H1 (cell line): ENCODE measurements around the gene NRAS. TPM values are rescaled to one million over a fixed set of nuclear protein-coding genes. Genes with fewer than 3 reads are reported as not detected.

Source experiments
- CTCF ChIA-PET: fragments of 300-600 bp; sonication (Branson Sonifier 250); formaldehyde crosslinking; loops from one replicate; lab custom pipeline; 2021; ENCODE audit not compliant: partially characterized antibody; lab: Charles Lee
- POLR2A ChIA-PET: fragments of 300-600 bp; sonication (Branson Sonifier 250); formaldehyde crosslinking; loops from one replicate; lab custom pipeline; 2021; ENCODE audit warnings: inconsistent platforms; ENCODE audit not compliant: partially characterized antibody; lab: Charles Lee
- DNase-seq, 2 experiments: peaks; one replicate each; pipeline versions ENCODE4 v3.0.0 to v3.0.0-alpha.2; 2010 to 2022; ENCODE audit warnings: low spot score in 2 of 2, low read depth in 1 of 2, mixed read lengths in 1 of 2
- FAIRE-seq: peaks from 2 replicates; lab custom pipeline; 2011; peaks lifted over from hg19 to GRCh38; lab: Jason Lieb, UNC
- H2AFZ ChIP-seq: 2 replicates; pipeline ENCODE4 v1.8.1; 2012; ENCODE audit warnings: low read length, inconsistent platforms
- H2AK5ac ChIP-seq: 2 replicates; pipeline ENCODE4 v1.6.1; 2013; ENCODE audit warnings: low read depth, low read length
- H2BK120ac ChIP-seq: replicated peaks from 2 replicates; pipeline ENCODE3; 2013; ENCODE audit warnings: low read depth, low read length, inconsistent platforms
- H2BK12ac ChIP-seq: 2 replicates; pipeline ENCODE4 v1.6.1; 2013; ENCODE audit warnings: low read depth, low read length
- H2BK15ac ChIP-seq: 2 replicates; pipeline ENCODE4 v1.6.1; 2013; ENCODE audit warnings: low read length
- H2BK20ac ChIP-seq: 2 replicates; pipeline ENCODE4 v1.6.1; 2013; ENCODE audit warnings: low read length
- H2BK5ac ChIP-seq: 2 replicates; pipeline ENCODE4 v1.6.1; 2013; ENCODE audit warnings: low read depth, low read length
- H3K14ac ChIP-seq: 2 replicates; pipeline ENCODE4 v1.6.1; 2013; ENCODE audit warnings: inconsistent platforms; ENCODE audit not compliant: insufficient read length
- H3K18ac ChIP-seq: 2 replicates; pipeline ENCODE4 v1.6.1; 2013; ENCODE audit warnings: low read length; ENCODE audit errors: extremely low read depth
- H3K23ac ChIP-seq: 2 replicates; pipeline ENCODE4 v1.6.1; 2013; ENCODE audit warnings: inconsistent platforms; ENCODE audit not compliant: insufficient read length
- H3K23me2 ChIP-seq: 2 replicates; pipeline ENCODE4 v1.6.1; 2013; ENCODE audit warnings: low read depth, low read length
- H3K27ac ChIP-seq: 2 replicates; pipeline ENCODE4 v1.6.1; 2011; ENCODE audit warnings: low read depth, low read length, inconsistent platforms
- H3K27me3 ChIP-seq, 4 experiments: replicated peaks in 1 of 4; 1 replicate in 1 of 4; 2 replicates in 3 of 4; pipeline versions ENCODE4 v1.6.1 to v1.8.1; 2011 to 2013; ENCODE audit warnings: low read length in 3 of 4, mild to moderate bottlenecking in 3 of 4, inconsistent platforms in 2 of 4, mixed read lengths in 2 of 4, moderate library complexity in 1 of 4; ENCODE audit not compliant: control insufficient read depth in 3 of 4, insufficient read depth in 3 of 4; ENCODE audit errors: extremely low read depth in 1 of 4
- H3K36me3 ChIP-seq, 4 experiments: 2 replicates each; pipeline versions ENCODE4 v1.6.1 to v1.8.1; 2011 to 2013; ENCODE audit warnings: mild to moderate bottlenecking in 4 of 4, low read length in 3 of 4, moderate library complexity in 2 of 4, control low read depth in 1 of 4, inconsistent platforms in 1 of 4; ENCODE audit not compliant: insufficient read depth in 4 of 4, control insufficient read depth in 2 of 4
- H3K4ac ChIP-seq: replicated peaks from 2 replicates; pipeline ENCODE3; 2013; ENCODE audit warnings: low read length, low read depth, mixed read lengths, inconsistent platforms; ENCODE audit not compliant: insufficient read length
- H3K4me1 ChIP-seq, 4 experiments: replicated peaks in 1 of 4; 1 replicate in 1 of 4; 2 replicates in 3 of 4; pipeline versions ENCODE4 v1.6.1 to v1.8.1; 2011 to 2013; ENCODE audit warnings: low read length in 3 of 4, inconsistent platforms in 2 of 4, mixed read lengths in 1 of 4; ENCODE audit not compliant: insufficient read depth in 4 of 4, control insufficient read depth in 3 of 4
- H3K4me2 ChIP-seq, 2 experiments: 2 replicates each; pipeline versions ENCODE4 v1.6.1 to v1.8.1; 2011 to 2013; ENCODE audit warnings: low read depth in 2 of 2, low read length in 2 of 2, control low read depth in 1 of 2, inconsistent platforms in 1 of 2, mild to moderate bottlenecking in 1 of 2; ENCODE audit not compliant: insufficient read depth in 1 of 2
- H3K4me3 ChIP-seq, 4 experiments: fragments of 200-600, 300-600 bp in 1 of 4; sonication (generic), shearing (Covaris generic), sonication (Bioruptor Twin) in 1 of 4; 2 replicates each; pipeline versions ENCODE4 v1.5.1 to v1.8.1; 2011 to 2016; ENCODE audit warnings: low read length in 4 of 4, low read depth in 3 of 4, control low read depth in 2 of 4, inconsistent platforms in 2 of 4, mild to moderate bottlenecking in 2 of 4, mixed read lengths in 1 of 4, moderate library complexity in 1 of 4; ENCODE audit not compliant: insufficient read depth in 2 of 4; ENCODE audit errors: extremely low read depth in 1 of 4
- H3K56ac ChIP-seq: replicated peaks from 2 replicates; pipeline ENCODE3; 2013; ENCODE audit warnings: low read depth, mild to moderate bottlenecking, mixed read lengths, low read length, inconsistent platforms; ENCODE audit not compliant: insufficient read length
- H3K79me1 ChIP-seq: 2 replicates; pipeline ENCODE4 v1.6.1; 2013; ENCODE audit warnings: low read depth, low read length, control low read depth
- H3K79me2 ChIP-seq, 2 experiments: 2 replicates each; pipeline versions ENCODE4 v1.6.1 to v1.8.1; 2012 to 2013; ENCODE audit warnings: low read length in 2 of 2, mild to moderate bottlenecking in 2 of 2, inconsistent platforms in 1 of 2; ENCODE audit not compliant: insufficient read depth in 2 of 2, control insufficient read depth in 1 of 2
- H3K9ac ChIP-seq, 4 experiments: replicated peaks in 1 of 4; 1 replicate in 1 of 4; 2 replicates in 3 of 4; pipeline versions ENCODE4 v1.6.1 to v1.8.1; 2011 to 2013; ENCODE audit warnings: low read depth in 3 of 4, low read length in 3 of 4, control low read depth in 2 of 4, mild to moderate bottlenecking in 2 of 4, moderate library complexity in 2 of 4, inconsistent platforms in 1 of 4; ENCODE audit errors: extremely low read depth in 1 of 4
- H3K9me3 ChIP-seq, 2 experiments: 2 replicates each; pipeline versions ENCODE4 v1.6.1 to v1.8.1; 2012 to 2013; ENCODE audit warnings: mild to moderate bottlenecking in 2 of 2, moderate library complexity in 2 of 2, control low read depth in 1 of 2, inconsistent platforms in 1 of 2, low read depth in 1 of 2, low read length in 1 of 2, mixed read lengths in 1 of 2; ENCODE audit not compliant: insufficient read depth in 2 of 2
- H4K20me1 ChIP-seq, 2 experiments: replicated peaks in 1 of 2; 2 replicates each; pipeline versions ENCODE3 to v1.8.1; 2011 to 2013; ENCODE audit warnings: inconsistent platforms in 2 of 2, low read length in 2 of 2, mild to moderate bottlenecking in 1 of 2; ENCODE audit not compliant: insufficient read depth in 2 of 2, control insufficient read depth in 1 of 2
- H4K5ac ChIP-seq: 2 replicates; pipeline ENCODE4 v1.6.1; 2013; ENCODE audit warnings: low read length, low read depth, mixed read lengths, inconsistent platforms; ENCODE audit not compliant: insufficient read length
- H4K8ac ChIP-seq: 2 replicates; pipeline ENCODE4 v1.8.0; 2013; ENCODE audit warnings: mild to moderate bottlenecking, moderate library complexity, low read length, inconsistent platforms; ENCODE audit not compliant: insufficient read depth; ENCODE audit errors: extremely low read depth
- H4K91ac ChIP-seq: replicated peaks from 2 replicates; pipeline ENCODE3; 2013; ENCODE audit warnings: low read length, mixed read lengths, inconsistent platforms; ENCODE audit not compliant: insufficient read length
- EGR1 ChIP-seq: IDR thresholded peaks from 2 replicates; pipeline ENCODE4 v1.6.1; 2011; ENCODE audit warnings: low read depth, low read length, borderline replicate concordance
- WGBS, 2 experiments: shearing (Covaris generic) in 1 of 2; methylation state at CpG; one replicate each; pipeline versions ENCODE4 v1.1.6 to v1.1.7; 2013 to 2015; ENCODE audit warnings: low lambda C conversion rate in 2 of 2, mixed read lengths in 2 of 2, inconsistent platforms in 1 of 2, low coverage in 1 of 2, missing lambda C conversion rate in 1 of 2; ENCODE audit not compliant: insufficient replicate concordance in 2 of 2, insufficient coverage in 1 of 2, insufficient read length in 1 of 2; ENCODE audit errors: extremely low coverage in 1 of 2, missing lambda C conversion rate in 1 of 2; 5-methylcytosine and 5-hydroxymethylcytosine counted together
- polyA plus RNA-seq, 7 experiments: library from polyadenylated mRNA; depleted of rRNA in 3 of 7; stranded (reverse) in 5 of 7; unstranded in 2 of 7; fragments of >200 nt in 5 of 7; fragments of 200-250 nt in 2 of 7; gene quantifications; 1 replicate in 5 of 7; 2 replicates in 1 of 7; 4 replicates in 1 of 7; pipeline versions ENCODE4 v1.2.1 to v1.2.3, GENCODE V29; 2011 to 2013; ENCODE audit warnings: missing spikeins in 2 of 7, mixed read lengths in 2 of 7
- total RNA-seq: library from RNA; stranded (reverse); fragmentation: NEBNext Ultra II Directional; extraction: Animal tissue kit (Norgen Biotek cat#: 25700); gene quantifications from 2 replicates; pipeline ENCODE4 v1.2.1, GENCODE V29; 2021

NRAS gene
- total and polyA plus RNA-seq, 2 of the 8 experiments (the other 6 are each of a cell fraction or from before 2014, with no cell fraction given) = 24.5 to 65.1 TPM

- Histone ChIP-seq H2AK5ac (no peak overlapping the region), H2AFZ (no peak overlapping the region), H3K23me2 (no peaks in the 10 kb centered on the region), H3K14ac (no peak overlapping the region), H4K8ac (no peak overlapping the region), H3K4ac (no peak overlapping the region), H4K91ac (no peak overlapping the region), H3K79me1 (peaks cover 4% of the 10 kb centered on the region), H3K23ac (no peak overlapping the region), H3K56ac (no peak overlapping the region), H4K20me1 (peaks cover 18 to 19% of the 10 kb centered on the region in 2 experiments), H3K4me1 (no peaks in the 10 kb centered on the region), H2BK5ac (no peak overlapping the region), H3K79me2 (peaks cover 26 to 100% of the 10 kb centered on the region in 2 experiments), H2BK120ac (no peak overlapping the region), H2BK15ac (no peak overlapping the region), H4K5ac (no peak overlapping the region), H2BK20ac (no peak overlapping the region), H3K9me3 (no peaks in the 10 kb centered on the region), H3K9ac (no peak overlapping the region), H3K27ac (no peak overlapping the region), H3K4me2 (no peak overlapping the region), H2BK12ac (no peak overlapping the region), H3K36me3 (peaks cover 2 to 73% (median 29%) of the 10 kb centered on the region in 4 experiments; a peak in 7 of 8 replicates), H3K18ac (no peak overlapping the region), H3K4me3 (no peak overlapping the region), H3K27me3 (no peaks in the 10 kb centered on the region)
- 86% methylated on average over 6 of the region's 6 CpGs; no CpG with 5 or more reads in 1 of the 2 experiments for WGBS, 2 experiments
- no peak for TF ChIP-seq EGR1
- no peak for DNase-seq
- CTCF ChIA-PET = no interaction called here
- POLR2A ChIA-PET = interaction anchor here (3.3 kb wide), 1 partner anchor 10 kb away, joined by 17 read pairs; the partner anchor contains the start of gene CSDE1
- no peak for FAIRE-seq
These were observed 30.0 kb upstream of the NRAS start for GRCh38 chr1:114746450-114747121.
